Panc1 (cell line): ENCODE measurements around the gene TIMM22. TPM values are rescaled to one million over a fixed set of nuclear protein-coding genes. Genes with fewer than 3 reads are reported as not detected.

Experiments
- ATAC-seq: fragments of 200-7000 bp; cut with Tn5 transposase; 2 replicates; pipeline ENCODE4 v1.9.1; 2020; ENCODE audit warnings: mild to moderate bottlenecking, moderate library complexity
- BruUV-seq: library from RNA; stranded (reverse); fragments of 400-500 nt; replicated peaks from 2 replicates; lab custom pipeline; 2021; lab: Mats Ljungman, UMichigan
- CTCF ChIA-PET: fragments of 300-600 bp; sonication (Branson Sonifier 250); formaldehyde crosslinking; loops from one replicate; lab custom pipeline; 2022; ENCODE audit warnings: antibody characterized with exemption; lab: Charles Lee
- POLR2A ChIA-PET: fragments of 300-600 bp; sonication (Branson Sonifier 250); formaldehyde crosslinking; loops from one replicate; lab custom pipeline; 2022; ENCODE audit warnings: antibody characterized with exemption; lab: Charles Lee
- DNase-seq: peaks from one replicate; pipeline ENCODE4 v3.0.0-alpha.2; 2010; ENCODE audit warnings: low read depth, low spot score
- H3K27ac ChIP-seq: 2 replicates; pipeline ENCODE4 v1.5.1; 2011; ENCODE audit warnings: mild to moderate bottlenecking, low read length, inconsistent platforms
- H3K27me3 ChIP-seq: fragments of 200-500 bp; sonication (Bioruptor generic); 2 replicates; pipeline ENCODE4 v1.6.0; 2014; ENCODE audit warnings: low read length, inconsistent platforms; ENCODE audit not compliant: control insufficient read depth, insufficient read depth
- H3K36me3 ChIP-seq: fragments of 200-500 bp; sonication (Bioruptor generic); 2 replicates; pipeline ENCODE4 v1.5.1; 2014; ENCODE audit warnings: inconsistent platforms, mild to moderate bottlenecking, low read length, moderate library complexity; ENCODE audit not compliant: control insufficient read depth, insufficient read depth
- H3K4me1 ChIP-seq: 2 replicates; pipeline ENCODE4 v1.5.1; 2011; ENCODE audit warnings: inconsistent platforms, mild to moderate bottlenecking, low read length, moderate library complexity; ENCODE audit not compliant: control insufficient read depth, insufficient read depth
- H3K4me3 ChIP-seq, 2 experiments: 2 replicates each; pipeline ENCODE4 v1.5.1; 2011 to 2012; ENCODE audit warnings: low read depth in 2 of 2, low read length in 2 of 2, mild to moderate bottlenecking in 2 of 2, inconsistent platforms in 1 of 2, moderate library complexity in 1 of 2
- H3K9me3 ChIP-seq: fragments of 200-500 bp; sonication (Bioruptor generic); 2 replicates; pipeline ENCODE4 v1.5.1; 2014; ENCODE audit warnings: low read depth, mild to moderate bottlenecking, inconsistent platforms, low read length, moderate library complexity; ENCODE audit not compliant: control insufficient read depth, insufficient read depth
- POLR2AphosphoS5 ChIP-seq: IDR thresholded peaks from 2 replicates; pipeline ENCODE4 v1.6.1; 2012; ENCODE audit warnings: mild to moderate bottlenecking, low read depth, low read length, moderate library complexity
- TCF7L2 ChIP-seq: IDR thresholded peaks from 2 replicates; pipeline ENCODE4 v1.6.1; 2011; ENCODE audit warnings: mild to moderate bottlenecking, low read depth, low read length, inconsistent platforms
- in situ Hi-C: cut with HindIII; loops from 2 replicates; pipeline ENCODE4 v1.10.0; 2016; ENCODE audit warnings: low sequenced_read_pairs, low pct_unique_long_range_greater_than_20kb
- intact Hi-C: fragments of 100-400 bp; cut with micrococcal nuclease; formaldehyde crosslinking; loops from one replicate; pipeline ENCODE4 v1.10.0; 2022; ENCODE audit not compliant: unreplicated experiment
- microRNA-seq: library from miRNA; unstranded; fragments of <30 nt; microRNA quantifications from one replicate; pipeline ENCODE4 v1.1.0, GENCODE V29; 2020; ENCODE audit not compliant: unreplicated experiment
- total RNA-seq: library from RNA; stranded (reverse); gene quantifications from one replicate; pipeline ENCODE4 v1.2.1, GENCODE V29; 2021; ENCODE audit not compliant: unreplicated experiment

The TIMM22 gene
- total RNA-seq, 1 experiment from 2014 or later, result 10.2 TPM

GRCh38 chr17:1050996-1051925 lies 54.3 kb downstream of the TIMM22 start:
- no peak overlapping the region for H3K4me3 ChIP-seq
- H3K9me3 ChIP-seq, result no peaks in the 10 kb centered on the region
- H3K36me3 ChIP-seq, result peaks cover 2% of the 10 kb centered on the region; the same call in 1 of the 2 replicates
- intact Hi-C loops (no loop called here), in situ Hi-C loops (no loop called here)
- DNase-seq, result no peak
- POLR2A ChIA-PET, result no interaction called here
- TF ChIP-seq TCF7L2 (no peak), POLR2AphosphoS5 (no peak)
- no peak for ATAC-seq
- no peak overlapping the region for H3K27ac ChIP-seq
- CTCF ChIA-PET, result no interaction called here
- no TSS peak for BruUV-seq
- no peaks in the 10 kb centered on the region for H3K27me3 ChIP-seq
- no peaks in the 10 kb centered on the region for H3K4me1 ChIP-seq

Small RNAs within 50 kb of the gene (microRNA-seq; reads per million reads assigned to microRNA genes)
- 2.2 reads per million for gene MIR3183

Other genes starting within 250 kb of the TIMM22 start
- gene GEMIN4, start 244.9 kb upstream of the TIMM22 start, total RNA-seq, result 34.9 TPM
- gene GLOD4, start 214.8 kb upstream of the TIMM22 start, total RNA-seq, result 57.8 TPM
- gene MRM3, start 214.8 kb upstream of the TIMM22 start, total RNA-seq, result 13.4 TPM
- gene NXN, start 17.4 kb upstream of the TIMM22 start, total RNA-seq, result 126 TPM
- 172 TPM for gene ABR, start 182.9 kb downstream of the TIMM22 start, total RNA-seq